K562 (cell line): Measurements from ENCODE around the gene GNA15. TPM values are rescaled to one million over a fixed set of nuclear protein-coding genes. Genes with fewer than 3 reads are reported as not detected.

ENCODE experiments used
- CHD4 ChIP-seq: fragments of 200-600 bp; sonication (generic); IDR thresholded peaks from 3 replicates; pipeline ENCODE4 v1.6.1; 2012; ENCODE audit warnings: low read depth, mild to moderate bottlenecking, mixed read lengths, low read length, inconsistent platforms; ENCODE audit not compliant: insufficient read depth, insufficient replicate concordance, poor library complexity, severe bottlenecking
- DEAF1 ChIP-seq: fragments of 450-650 bp; formaldehyde crosslinking; IDR thresholded peaks from 2 replicates; pipeline ENCODE4 v1.4.0; 2020; ENCODE audit warnings: mild to moderate bottlenecking, moderate library complexity
- HMG20A ChIP-seq: fragments of 450-650 bp; formaldehyde crosslinking; conservative IDR thresholded peaks from 2 replicates; pipeline ENCODE4 v1.4.0; 2020; ENCODE audit warnings: mild to moderate bottlenecking, mixed read lengths
- OTX1 ChIP-seq: fragments of 450-650 bp; formaldehyde crosslinking; IDR thresholded peaks from 2 replicates; pipeline ENCODE4 v1.4.0; 2022; ENCODE audit warnings: mild to moderate bottlenecking
- PCBP1 ChIP-seq: fragments of 200-400 bp; formaldehyde crosslinking; IDR thresholded peaks from 2 replicates; pipeline ENCODE4 v1.6.1; 2018; ENCODE audit warnings: mild to moderate bottlenecking, low read depth, low read length; ENCODE audit not compliant: poor library complexity, severe bottlenecking
- POLR3G ChIP-seq: IDR thresholded peaks from 2 replicates; pipeline ENCODE4 v1.6.1; 2011; ENCODE audit not compliant: insufficient read length, insufficient replicate concordance; ENCODE audit errors: extremely low read depth
- SREBF1 ChIP-seq: fragments of 150-350 bp; IDR thresholded peaks from 2 replicates; pipeline ENCODE4 v1.6.1; 2014; ENCODE audit warnings: antibody characterized with exemption, low read depth, low read length, borderline replicate concordance
- TRIM24 ChIP-seq, 2 experiments: fragments of 450-650 bp; IDR thresholded peaks; 2 replicates each; pipeline ENCODE4 v1.6.1; 2016
- YBX1 ChIP-seq: fragments of 450-650 bp; IDR thresholded peaks from 2 replicates; pipeline ENCODE4 v1.7.1; 2016; ENCODE audit warnings: mild to moderate bottlenecking
- ZNF184 ChIP-seq: sonication (generic); formaldehyde crosslinking; IDR thresholded peaks from 2 replicates; pipeline ENCODE4 v1.5.0; 2020; ENCODE audit warnings: missing genetic modification reagents
- ZNF277 ChIP-seq: fragments of 250-450 bp; sonication (Bioruptor Pico); IDR thresholded peaks from 2 replicates; pipeline ENCODE4 v1.8.0; 2022; ENCODE audit warnings: inconsistent platforms, mild to moderate bottlenecking, moderate library complexity, borderline replicate concordance
- ZNF507 ChIP-seq: conservative IDR thresholded peaks from 2 replicates; pipeline ENCODE4 v1.6.1; 2017; ENCODE audit warnings: missing genetic modification characterization, missing compliant biosample characterization
- ZNF518B ChIP-seq: fragments of 250-450 bp; sonication (Bioruptor Pico); IDR thresholded peaks from 2 replicates; pipeline ENCODE4 v1.5.0; 2021; ENCODE audit warnings: mild to moderate bottlenecking, moderate library complexity
- ZNF740 ChIP-seq, 3 experiments: fragments of 200-800 bp in 1 of 3; sonication (Bioruptor generic) in 1 of 3; sonication (generic) in 1 of 3; formaldehyde crosslinking in 1 of 3; IDR thresholded peaks; 2 replicates each; pipeline versions ENCODE4 v1.6.1 to v1.8.0; 2016 to 2022; ENCODE audit warnings: mild to moderate bottlenecking in 2 of 3, missing compliant biosample characterization in 2 of 3, missing genetic modification characterization in 2 of 3, missing genetic modification reagents in 1 of 3
- polyA plus RNA-seq, 8 experiments: library from polyadenylated mRNA; depleted of rRNA in 4 of 8; stranded (reverse) in 5 of 8; unstranded in 3 of 8; fragments of >200 nt; fragmentation: Nextera tagmentation in 2 of 8; fragmentation: Illumina TruSeq in 1 of 8; extraction: Ambion mirVana in 2 of 8; extraction: Trizol in 1 of 8; gene quantifications; 2 replicates each; pipeline versions ENCODE4 v1.2.1 to v1.2.3, GENCODE V29; 2011 to 2014; ENCODE audit warnings: inconsistent platforms in 1 of 8, missing spikeins in 1 of 8
- total RNA-seq, 7 experiments: library from RNA; depleted of rRNA in 6 of 7; stranded (reverse); fragments of >200 nt in 6 of 7; fragmentation: Illumina TruSeq in 2 of 7; extraction: Trizol in 2 of 7; gene quantifications; 2 replicates each; pipeline versions ENCODE4 v1.2.1 to v1.2.3, GENCODE V29; 2011 to 2021; ENCODE audit warnings: low replicate concordance in 1 of 7
- TF ChIP-seq, protein P1 (sequence below): fragments of 250-450 bp; sonication (Bioruptor Pico); IDR thresholded peaks from 2 replicates; pipeline ENCODE4 v1.8.0; 2021; ENCODE audit warnings: borderline replicate concordance, mild to moderate bottlenecking, moderate library complexity; ENCODE audit not compliant: poor library complexity, severe bottlenecking
- TF ChIP-seq, protein P2 (sequence below): fragments of 450-650 bp; formaldehyde crosslinking; conservative IDR thresholded peaks from 2 replicates; pipeline ENCODE4 v1.4.0; 2022; ENCODE audit warnings: mild to moderate bottlenecking, missing genetic modification characterization

The GNA15 gene
- total and polyA plus RNA-seq, 9 of the 15 experiments (the other 6 are each of a cell fraction or from before 2014, with no cell fraction given) = 0.03 to 0.24 (median 0.11) TPM; not detected in 1

GRCh38 chr19:3154957-3155736 is 19.3 kb downstream of the GNA15 start (continued):
- TF ChIP-seq ZNF507 (tag) (no peak), HMG20A (CRISPR knock-in tag) (no peak), YBX1 (no peak), SREBF1 (peak; percentile 64; the same call in 1 of the 2 replicates), ZNF277 (CRISPR knock-in tag) (no peak), DEAF1 (CRISPR knock-in tag) (no peak), OTX1 (CRISPR knock-in tag) (peak; percentile 73; the same call in 1 of the 2 replicates), ZNF518B (no peak), CHD4 (peak; percentile 100), PCBP1 (no peak), POLR3G (no peak), ZNF184 (CRISPR knock-in tag) (no peak), ZNF740 (CRISPR knock-in tag; IDR thresholded peaks at IDR 0.05) (no peak), ZNF740 (tag; IDR thresholded peaks at IDR 0.05) (no peak), TRIM24 (IDR thresholded peaks at IDR 0.05) (peak; percentile 79 to 92)
- TF ChIP-seq, protein P1, sequence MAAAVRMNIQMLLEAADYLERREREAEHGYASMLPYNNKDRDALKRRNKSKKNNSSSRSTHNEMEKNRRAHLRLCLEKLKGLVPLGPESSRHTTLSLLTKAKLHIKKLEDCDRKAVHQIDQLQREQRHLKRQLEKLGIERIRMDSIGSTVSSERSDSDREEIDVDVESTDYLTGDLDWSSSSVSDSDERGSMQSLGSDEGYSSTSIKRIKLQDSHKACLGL (CRISPR knock-in tag) = no peak
- TF ChIP-seq, protein P2, sequence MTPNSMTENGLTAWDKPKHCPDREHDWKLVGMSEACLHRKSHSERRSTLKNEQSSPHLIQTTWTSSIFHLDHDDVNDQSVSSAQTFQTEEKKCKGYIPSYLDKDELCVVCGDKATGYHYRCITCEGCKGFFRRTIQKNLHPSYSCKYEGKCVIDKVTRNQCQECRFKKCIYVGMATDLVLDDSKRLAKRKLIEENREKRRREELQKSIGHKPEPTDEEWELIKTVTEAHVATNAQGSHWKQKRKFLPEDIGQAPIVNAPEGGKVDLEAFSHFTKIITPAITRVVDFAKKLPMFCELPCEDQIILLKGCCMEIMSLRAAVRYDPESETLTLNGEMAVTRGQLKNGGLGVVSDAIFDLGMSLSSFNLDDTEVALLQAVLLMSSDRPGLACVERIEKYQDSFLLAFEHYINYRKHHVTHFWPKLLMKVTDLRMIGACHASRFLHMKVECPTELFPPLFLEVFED (CRISPR knock-in tag) = peak; percentile 64; the same call in 1 of the 2 replicates
